Measurements from ENCODE around the gene IL6ST. TPM values are rescaled to one million over a fixed set of nuclear protein-coding genes. Genes with fewer than 3 reads are reported as not detected.
A peak's percentile ranks its signal among the peaks of the same experiment; 100 is the strongest.

IL6ST gene
- total RNA-seq, 1 donor from 2014 or later: 221 TPM

DNA sequence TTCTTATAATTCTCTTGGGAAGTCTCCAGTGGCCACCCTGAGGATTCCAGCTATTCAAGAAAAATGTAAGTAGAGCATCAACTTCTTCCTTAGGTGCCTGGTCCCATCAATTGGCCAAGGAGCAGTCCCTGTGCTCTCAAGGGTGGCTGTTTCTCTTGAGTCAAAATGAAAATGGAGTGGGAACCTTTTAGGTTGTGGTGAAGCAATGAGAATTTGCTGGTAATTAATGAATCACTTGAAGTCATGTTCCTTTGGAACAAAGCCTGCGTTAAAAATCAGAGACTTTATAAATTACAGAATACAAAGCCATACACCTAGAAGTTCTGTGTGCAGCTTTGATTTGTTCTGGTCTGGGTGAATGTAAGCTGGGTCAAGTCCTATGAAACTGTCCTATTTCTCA, 94.7 kb downstream of the IL6ST start:
- H3K27ac Mint-ChIP-seq (ENCODE audit: unreplicated experiment): no peak overlapping the region
- H3K27me3 Mint-ChIP-seq (ENCODE audit: low read depth): no peaks in the 10 kb centered on the region
- no peak for TF ChIP-seq CTCF (IDR thresholded peaks at IDR 0.05)
- H3K4me3 Mint-ChIP-seq (ENCODE audit: unreplicated experiment): no peak overlapping the region
- DNase-seq (ENCODE audit: low spot score): no peak
- no peaks in the 10 kb centered on the region for H3K9me3 Mint-ChIP-seq (ENCODE audit: low read depth)
- peaks cover 46% of the 10 kb centered on the region for H3K4me1 Mint-ChIP-seq (ENCODE audit: low read depth)
- no peaks in the 10 kb centered on the region for H3K36me3 Mint-ChIP-seq (ENCODE audit: low read depth)

- TF ChIP-seq CTCF (IDR thresholded peaks at IDR 0.05): no peak
- no peaks in the 10 kb centered on the region for H3K9me3 Mint-ChIP-seq (ENCODE audit: low read depth)
- no peaks in the 10 kb centered on the region for H3K27me3 Mint-ChIP-seq (ENCODE audit: low read depth)
- H3K4me1 Mint-ChIP-seq (ENCODE audit: low read depth): peaks cover 45% of the 10 kb centered on the region
- H3K4me3 Mint-ChIP-seq (ENCODE audit: unreplicated experiment): no peak overlapping the region
- no peak for DNase-seq (ENCODE audit: low spot score)
- no peaks in the 10 kb centered on the region for H3K36me3 Mint-ChIP-seq (ENCODE audit: low read depth)
- H3K27ac Mint-ChIP-seq (ENCODE audit: unreplicated experiment): no peak overlapping the region
Measured at GRCh38 chr5:55899344-55899743, 95.4 kb downstream of the IL6ST start.

DNA sequence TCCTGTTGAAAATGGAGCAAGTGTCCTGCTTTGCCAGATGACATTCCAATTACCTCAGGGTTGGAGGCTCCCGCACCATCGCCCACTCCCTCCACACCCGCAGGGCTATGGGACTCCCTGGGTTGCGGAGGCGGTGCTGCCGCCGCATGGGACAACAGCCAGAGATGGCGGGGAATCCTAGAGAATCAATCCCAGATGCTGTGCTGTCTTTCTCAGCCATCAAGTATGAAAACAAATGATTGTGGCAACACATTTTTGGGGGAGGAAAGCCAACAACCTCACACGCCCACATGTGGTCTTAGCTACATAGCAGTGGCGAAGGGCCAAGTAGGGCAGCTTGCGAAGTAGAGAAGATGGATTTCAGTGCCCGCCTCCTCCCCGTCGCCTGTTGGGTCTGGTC, 96.9 kb downstream of the IL6ST start:
- no peak for DNase-seq (ENCODE audit: low spot score)
- peak overlapping the region; percentile 86 for H3K27ac Mint-ChIP-seq (ENCODE audit: unreplicated experiment)
- TF ChIP-seq CTCF (IDR thresholded peaks at IDR 0.05): no peak
- H3K4me1 Mint-ChIP-seq (ENCODE audit: low read depth): peaks cover 39% of the 10 kb centered on the region
- no peaks in the 10 kb centered on the region for H3K9me3 Mint-ChIP-seq (ENCODE audit: low read depth)
- H3K4me3 Mint-ChIP-seq (ENCODE audit: unreplicated experiment): peak overlapping the region; percentile 63
- no peaks in the 10 kb centered on the region for H3K36me3 Mint-ChIP-seq (ENCODE audit: low read depth)
- no peaks in the 10 kb centered on the region for H3K27me3 Mint-ChIP-seq (ENCODE audit: low read depth)

DNA sequence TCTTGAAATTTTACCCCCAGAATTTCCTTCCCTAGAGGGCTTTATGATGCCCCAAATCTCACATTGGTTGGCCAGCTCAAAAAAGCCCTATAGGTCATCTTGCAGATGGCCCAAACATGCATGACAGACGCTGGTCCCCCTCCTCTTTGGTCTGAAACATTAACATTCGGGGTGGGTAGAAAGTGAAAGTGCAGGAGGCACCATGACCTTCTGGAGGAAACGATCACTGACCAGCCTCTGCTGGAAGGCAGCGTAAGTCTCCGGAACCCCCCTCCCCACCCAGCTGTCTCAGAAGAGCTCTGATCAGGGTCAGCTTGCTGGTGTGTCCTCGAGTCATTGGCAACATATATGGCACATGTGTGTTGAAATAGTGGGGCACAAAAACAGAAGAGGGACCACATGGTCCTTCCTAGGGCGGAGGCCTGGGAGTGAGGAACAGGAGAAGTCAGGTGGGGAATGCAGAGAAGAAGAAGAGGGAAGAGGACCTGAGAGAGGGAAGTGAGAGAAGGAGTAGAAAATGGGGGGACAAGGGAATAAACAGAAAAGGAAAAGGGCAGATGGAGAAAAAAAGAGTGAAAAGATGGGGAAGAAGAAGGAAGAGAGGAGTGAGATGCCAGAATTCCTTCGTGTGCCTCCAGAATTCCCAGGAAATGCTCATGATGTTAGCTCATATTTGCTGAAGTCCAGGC, 97.4 kb downstream of the IL6ST start:
- no peak for DNase-seq (ENCODE audit: low spot score)
- Mint-ChIP-seq H3K4me1 (ENCODE audit: low read depth) (peaks cover 38% of the 10 kb centered on the region), H3K4me3 (ENCODE audit: unreplicated experiment) (peak overlapping the region; percentile 63), H3K36me3 (ENCODE audit: low read depth) (no peaks in the 10 kb centered on the region), H3K9me3 (ENCODE audit: low read depth) (no peaks in the 10 kb centered on the region), H3K27me3 (ENCODE audit: low read depth) (no peaks in the 10 kb centered on the region), H3K27ac (ENCODE audit: unreplicated experiment) (peak overlapping the region; percentile 86)
- TF ChIP-seq CTCF (IDR thresholded peaks at IDR 0.05): no peak

DNA sequence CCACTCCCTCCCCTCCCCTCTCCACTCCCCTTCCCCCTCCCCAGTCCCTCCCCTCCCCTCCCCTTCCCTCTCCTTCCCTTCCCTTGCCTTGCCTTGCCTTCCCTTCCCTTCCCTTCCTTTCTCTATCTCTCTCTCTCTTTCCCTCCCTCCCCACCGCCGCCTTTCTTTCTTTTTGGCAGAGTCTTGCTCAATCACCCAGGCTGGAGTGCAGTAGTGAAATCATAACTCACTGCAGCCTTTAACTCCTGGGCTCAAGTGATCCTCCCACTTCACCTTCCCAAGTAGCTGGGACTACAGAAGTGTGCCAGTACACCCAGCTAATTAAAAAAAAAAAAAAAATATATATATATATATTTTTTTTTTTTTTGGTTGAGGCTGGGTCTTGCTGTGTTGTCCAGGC, 98.1 kb downstream of the IL6ST start:
- Mint-ChIP-seq H3K36me3 (ENCODE audit: low read depth) (no peaks in the 10 kb centered on the region), H3K27ac (ENCODE audit: unreplicated experiment) (no peak overlapping the region), H3K9me3 (ENCODE audit: low read depth) (no peaks in the 10 kb centered on the region), H3K4me1 (ENCODE audit: low read depth) (peaks cover 35% of the 10 kb centered on the region), H3K4me3 (ENCODE audit: unreplicated experiment) (no peak overlapping the region), H3K27me3 (ENCODE audit: low read depth) (no peaks in the 10 kb centered on the region)
- TF ChIP-seq CTCF (IDR thresholded peaks at IDR 0.05): no peak
- no peak for DNase-seq (ENCODE audit: low spot score)

Data from chondrocyte (in vitro differentiated cells).